ENCODE data around the gene RERE. TPM values are rescaled to one million over a fixed set of nuclear protein-coding genes. Genes with fewer than 3 reads are reported as not detected.
"Not testable (repeated sequence)": the region's sequence is repeated elsewhere in the genome, so short reads cannot be mapped to it uniquely, and the experiment has no call there.

Gene RERE
- total RNA-seq, 4 donors from 2014 or later, result 51.2 to 1,226 (median 253) TPM

GRCh38 chr1:8595332-8595731 is 222.1 kb downstream of the RERE start:
- TF ChIP-seq, protein P1, sequence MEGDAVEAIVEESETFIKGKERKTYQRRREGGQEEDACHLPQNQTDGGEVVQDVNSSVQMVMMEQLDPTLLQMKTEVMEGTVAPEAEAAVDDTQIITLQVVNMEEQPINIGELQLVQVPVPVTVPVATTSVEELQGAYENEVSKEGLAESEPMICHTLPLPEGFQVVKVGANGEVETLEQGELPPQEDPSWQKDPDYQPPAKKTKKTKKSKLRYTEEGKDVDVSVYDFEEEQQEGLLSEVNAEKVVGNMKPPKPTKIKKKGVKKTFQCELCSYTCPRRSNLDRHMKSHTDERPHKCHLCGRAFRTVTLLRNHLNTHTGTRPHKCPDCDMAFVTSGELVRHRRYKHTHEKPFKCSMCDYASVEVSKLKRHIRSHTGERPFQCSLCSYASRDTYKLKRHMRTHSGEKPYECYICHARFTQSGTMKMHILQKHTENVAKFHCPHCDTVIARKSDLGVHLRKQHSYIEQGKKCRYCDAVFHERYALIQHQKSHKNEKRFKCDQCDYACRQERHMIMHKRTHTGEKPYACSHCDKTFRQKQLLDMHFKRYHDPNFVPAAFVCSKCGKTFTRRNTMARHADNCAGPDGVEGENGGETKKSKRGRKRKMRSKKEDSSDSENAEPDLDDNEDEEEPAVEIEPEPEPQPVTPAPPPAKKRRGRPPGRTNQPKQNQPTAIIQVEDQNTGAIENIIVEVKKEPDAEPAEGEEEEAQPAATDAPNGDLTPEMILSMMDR (IDR thresholded peaks at IDR 0.05), result no peak
- no peak for TF ChIP-seq POLR2A (IDR thresholded peaks at IDR 0.05)
- Histone ChIP-seq H3K4me3 (no peak overlapping the region), H3K27ac (peak overlapping the region in 1 of 2 donors; percentile 85), H3K27me3 (no peaks in the 10 kb centered on the region), H3K9me3 (no peaks in the 10 kb centered on the region), H3K36me3 (no peaks in the 10 kb centered on the region), H3K4me1 (no peaks in the 10 kb centered on the region)
- DNase-seq, result no peak
- intact Hi-C loops (cut with DNase I; ENCODE audit: low total_unique reads), result no loop called here

DNA sequence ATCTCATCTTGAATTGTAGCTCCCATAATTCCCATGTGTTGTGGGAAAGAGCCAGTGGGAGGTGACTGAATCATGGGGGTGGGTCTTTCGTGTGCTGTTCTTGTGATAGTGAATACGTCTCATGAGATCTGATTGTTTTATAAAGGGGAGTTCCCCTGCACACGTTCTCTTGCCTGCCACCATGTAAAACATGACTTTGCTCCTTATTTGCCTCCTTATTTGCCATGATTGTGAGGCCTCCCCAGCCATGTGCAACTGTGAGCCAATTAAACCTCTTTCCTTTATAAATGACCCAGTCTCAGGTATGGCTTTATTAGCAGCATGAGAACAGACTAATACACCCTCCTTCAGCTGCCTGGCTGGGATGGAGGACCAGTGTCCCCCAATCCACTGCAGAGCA is 224.1 kb downstream of the RERE start:
- H3K36me3 ChIP-seq; H3K4me3 ChIP-seq; DNase-seq; H3K27me3 ChIP-seq; H3K27ac ChIP-seq; intact Hi-C loops (cut with DNase I; ENCODE audit: low total_unique reads); H3K9me3 ChIP-seq; H3K4me1 ChIP-seq: not testable (repeated sequence)

- TF ChIP-seq, protein P1 (IDR thresholded peaks at IDR 0.05), result no peak
- TF ChIP-seq POLR2A (IDR thresholded peaks at IDR 0.05), result no peak
- H3K9me3 ChIP-seq, result no peaks in the 10 kb centered on the region
- no peaks in the 10 kb centered on the region for H3K36me3 ChIP-seq
- intact Hi-C loops (cut with DNase I; ENCODE audit: low total_unique reads), result no loop called here
- H3K4me1 ChIP-seq, result no peaks in the 10 kb centered on the region
- no peaks in the 10 kb centered on the region for H3K27me3 ChIP-seq
- no peak for DNase-seq
- H3K4me3 ChIP-seq, result no peak overlapping the region
- H3K27ac ChIP-seq, result peak overlapping the region in 1 of 2 donors; percentile 39
Measured at GRCh38 chr1:8591569-8591968, 225.9 kb downstream of the RERE start.

DNA sequence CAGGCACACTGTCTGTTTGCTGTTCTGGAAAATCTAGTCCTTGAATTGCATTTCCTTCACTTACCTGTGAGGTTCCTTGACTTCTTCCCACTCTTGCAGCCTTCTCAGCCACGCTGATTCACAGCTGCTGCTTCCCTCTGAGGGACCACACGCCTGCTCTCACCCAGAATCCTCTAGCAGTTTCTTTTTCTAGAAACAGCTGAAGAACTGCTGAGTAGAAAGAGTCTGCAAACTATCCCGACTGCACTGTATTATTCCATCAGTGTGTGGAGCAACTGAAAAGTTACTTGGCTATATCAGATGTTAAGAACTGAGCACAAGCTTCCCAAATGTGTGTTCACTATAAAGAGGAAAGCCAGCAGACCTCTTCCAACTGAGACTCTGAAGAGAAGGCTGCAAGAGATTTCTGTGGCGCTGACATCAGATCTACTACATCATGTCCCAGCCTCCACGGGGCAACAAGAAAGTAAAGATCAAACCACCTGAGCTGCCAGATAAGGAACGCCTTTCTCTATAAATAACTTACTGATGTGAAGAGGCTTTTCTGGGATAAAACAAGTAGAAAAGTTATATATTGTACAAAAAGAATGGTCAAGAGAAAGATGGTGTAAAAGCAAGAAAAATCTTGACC is 226.6 kb downstream of the RERE start:
- DNase-seq, result no peak
- no peaks in the 10 kb centered on the region for H3K4me1 ChIP-seq
- no peak overlapping the region for H3K4me3 ChIP-seq
- peak overlapping the region; percentile 37 to 39 for H3K27ac ChIP-seq
- TF ChIP-seq, protein P1 (IDR thresholded peaks at IDR 0.05), result no peak
- TF ChIP-seq POLR2A (IDR thresholded peaks at IDR 0.05), result no peak
- no peaks in the 10 kb centered on the region for H3K27me3 ChIP-seq
- no peaks in the 10 kb centered on the region for H3K9me3 ChIP-seq
- intact Hi-C loops (cut with DNase I; ENCODE audit: low total_unique reads), result no loop called here
- H3K36me3 ChIP-seq, result no peaks in the 10 kb centered on the region

DNA sequence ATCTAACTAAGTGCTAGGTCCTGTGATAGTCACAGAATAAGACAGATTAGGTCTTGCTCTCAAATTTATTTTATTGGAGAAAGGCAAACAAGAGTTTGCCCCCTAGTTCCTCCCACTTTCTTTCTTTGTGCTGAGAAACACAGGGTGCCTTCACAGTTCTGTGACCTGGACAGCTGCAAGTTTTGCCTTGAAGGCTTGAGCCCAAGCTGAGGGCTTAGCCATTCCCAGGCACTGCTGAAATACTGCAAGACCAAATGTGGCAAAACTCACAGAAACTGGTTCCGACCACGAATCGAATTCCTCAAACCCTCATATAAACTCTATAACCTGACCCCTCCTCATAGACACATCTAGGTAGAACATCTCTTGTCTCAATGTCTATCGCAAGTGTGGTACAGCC is 227.9 kb downstream of the RERE start:
- no peaks in the 10 kb centered on the region for H3K9me3 ChIP-seq
- no peak overlapping the region for H3K27ac ChIP-seq
- no peaks in the 10 kb centered on the region for H3K36me3 ChIP-seq
- H3K4me3 ChIP-seq, result no peak overlapping the region
- H3K4me1 ChIP-seq, result no peaks in the 10 kb centered on the region
- H3K27me3 ChIP-seq, result no peaks in the 10 kb centered on the region
- TF ChIP-seq POLR2A (IDR thresholded peaks at IDR 0.05), result no peak
- TF ChIP-seq, protein P1 (IDR thresholded peaks at IDR 0.05), result no peak
- DNase-seq, result no peak
- intact Hi-C loops (cut with DNase I; ENCODE audit: low total_unique reads), result no loop called here

DNA sequence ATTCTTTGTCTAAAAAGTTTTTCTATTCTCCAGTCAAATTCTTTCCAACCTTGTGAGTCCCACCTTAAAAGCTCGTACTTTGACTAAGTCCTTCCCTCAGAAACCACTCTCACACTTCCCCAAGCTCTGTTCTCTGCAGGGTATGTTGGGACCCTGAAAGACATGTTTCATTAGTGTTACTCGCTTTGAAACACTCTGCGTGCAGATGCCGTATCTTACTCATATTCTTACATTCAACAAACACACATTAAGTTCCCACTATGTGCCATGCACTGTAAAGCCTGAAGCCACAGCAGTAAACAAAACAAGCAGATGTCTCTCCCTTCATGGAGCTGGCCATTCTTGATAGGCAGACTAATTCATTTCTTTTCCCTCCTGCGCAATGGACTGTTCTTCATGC is 229.7 kb downstream of the RERE start:
- Histone ChIP-seq H3K27ac (no peak overlapping the region), H3K4me1 (no peaks in the 10 kb centered on the region), H3K9me3 (no peaks in the 10 kb centered on the region), H3K27me3 (no peaks in the 10 kb centered on the region), H3K4me3 (no peak overlapping the region), H3K36me3 (no peaks in the 10 kb centered on the region)
- no peak for DNase-seq
- intact Hi-C loops (cut with DNase I; ENCODE audit: low total_unique reads), result no loop called here
- no peak for TF ChIP-seq POLR2A (IDR thresholded peaks at IDR 0.05)
- TF ChIP-seq, protein P1 (IDR thresholded peaks at IDR 0.05), result no peak

Data from uterus (tissue), 4 donors.